Subcutaneous abdominal adipose tissue (tissue), 5 donors: ENCODE measurements around the gene ZNF354C.

Experiments used
- H3K27ac ChIP-seq: one replicate; pipeline ENCODE4 v1.7.0; 2013; ENCODE audit warnings: low read depth, mild to moderate bottlenecking, inconsistent platforms, low read length, moderate library complexity
- H3K27me3 ChIP-seq, 5 donors: one replicate each; pipeline ENCODE4 v1.7.0; 2013; ENCODE audit warnings: low read length in 5 of 5, inconsistent platforms in 1 of 5; ENCODE audit not compliant: control insufficient read depth in 5 of 5, insufficient read depth in 4 of 5
- H3K36me3 ChIP-seq, 5 donors: one replicate each; pipeline ENCODE4 v1.7.0; 2013; ENCODE audit warnings: low read length in 5 of 5; ENCODE audit not compliant: control insufficient read depth in 5 of 5, insufficient read depth in 5 of 5
- H3K4me1 ChIP-seq, 5 donors: one replicate each; pipeline ENCODE4 v1.7.0; 2013; ENCODE audit warnings: low read length in 5 of 5, mild to moderate bottlenecking in 3 of 5, moderate library complexity in 1 of 5; ENCODE audit not compliant: control insufficient read depth in 5 of 5, insufficient read depth in 5 of 5
- H3K4me3 ChIP-seq, 5 donors: one replicate each; pipeline ENCODE4 v1.7.0; 2013; ENCODE audit warnings: low read length in 5 of 5, low read depth in 1 of 5
- H3K9ac ChIP-seq, 5 donors: one replicate each; pipeline ENCODE4 v1.7.0; 2013; ENCODE audit warnings: low read length in 5 of 5, mild to moderate bottlenecking in 4 of 5, moderate library complexity in 3 of 5
- H3K9me3 ChIP-seq, 5 donors: one replicate each; pipeline ENCODE4 v1.7.0; 2013; ENCODE audit warnings: low read length in 5 of 5; ENCODE audit not compliant: control insufficient read depth in 5 of 5
- donor health status: healthy.
- donor health status: healthy.
- donor health status: healthy.
- donor health status: healthy.
- donor health status: healthy.

ZNF354C gene

DNA sequence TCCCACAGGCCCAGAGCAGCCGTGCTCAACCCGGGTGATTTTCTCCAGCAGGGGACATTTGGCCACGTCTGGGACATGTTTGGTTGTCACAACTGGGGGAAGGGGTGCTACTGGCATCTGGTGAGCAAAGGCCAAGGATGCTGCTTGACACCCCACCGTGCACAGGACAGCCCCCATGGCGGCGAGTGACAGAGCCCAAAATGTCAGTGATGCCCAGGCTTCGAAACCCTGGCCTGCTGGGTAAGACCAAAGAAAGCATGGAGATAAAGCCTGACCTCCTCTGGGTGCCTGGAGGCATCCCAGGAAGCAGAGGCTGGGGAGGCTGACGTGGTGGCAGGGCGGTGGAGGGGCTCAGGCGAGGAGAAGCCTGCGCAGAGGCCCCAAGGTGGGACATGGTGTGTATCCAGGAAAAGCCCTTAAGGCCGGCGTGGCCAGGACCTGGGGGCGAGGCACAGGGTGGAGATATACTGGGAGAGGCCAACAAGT lies 66.4 kb downstream of the ZNF354C start:
- Histone ChIP-seq H3K4me3 (no peak overlapping the region), H3K27ac (no peak overlapping the region), H3K4me1 (no peaks in the 10 kb centered on the region), H3K9ac (no peak overlapping the region), H3K9me3 (no peaks in the 10 kb centered on the region), H3K27me3 (no peaks in the 10 kb centered on the region), H3K36me3 (peaks cover 0 to 91% (median 72%) of the 10 kb centered on the region in 5 donors)

DNA sequence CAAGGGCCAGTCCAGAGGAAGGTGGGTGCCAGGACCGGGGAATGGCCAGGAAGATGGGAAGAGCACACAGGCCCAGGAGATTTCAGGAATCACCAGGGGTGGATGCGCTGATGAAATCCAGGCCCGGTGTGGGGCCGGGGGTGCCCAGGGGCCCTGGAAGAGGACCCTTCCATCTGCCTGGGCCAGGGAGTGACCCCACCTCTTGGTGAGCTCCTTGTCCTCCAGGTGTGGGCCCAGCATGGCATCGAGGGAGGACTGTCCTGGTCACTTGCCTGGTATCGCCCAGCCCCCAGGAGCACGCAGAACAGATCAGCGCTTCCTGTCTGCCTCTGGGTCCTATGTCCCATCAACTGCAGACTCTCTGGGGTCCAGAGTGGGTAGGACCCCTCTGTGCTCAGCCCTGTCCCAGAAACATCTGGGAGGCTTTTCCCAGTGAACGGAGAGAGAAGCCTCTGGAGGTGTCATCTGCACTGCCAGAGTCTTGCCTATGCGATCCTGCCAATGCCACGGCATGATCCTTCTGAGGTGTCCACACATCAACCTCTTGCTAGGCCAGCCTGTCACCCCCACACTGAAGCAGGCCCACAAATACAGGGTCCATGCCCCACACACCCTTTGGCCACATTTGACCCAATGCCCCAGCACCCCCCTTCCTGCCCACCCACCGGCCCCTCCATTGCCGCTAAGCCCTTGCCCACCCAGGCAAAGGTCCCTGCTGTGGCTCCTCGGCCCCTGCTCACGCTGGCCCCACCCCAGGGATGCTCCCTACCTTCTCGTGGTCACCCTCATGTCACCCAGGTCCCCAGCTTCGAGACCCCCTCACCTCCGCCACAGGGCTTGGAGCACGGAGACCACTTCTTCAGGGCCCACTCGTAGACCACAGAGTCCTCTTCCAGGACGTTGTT lies 67.2 kb downstream of the ZNF354C start:
- Histone ChIP-seq H3K9ac (no peak overlapping the region), H3K36me3 (peaks cover 0 to 90% (median 72%) of the 10 kb centered on the region in 5 donors), H3K27me3 (no peaks in the 10 kb centered on the region), H3K27ac (no peak overlapping the region), H3K4me1 (no peaks in the 10 kb centered on the region), H3K9me3 (no peaks in the 10 kb centered on the region), H3K4me3 (no peak overlapping the region)

DNA sequence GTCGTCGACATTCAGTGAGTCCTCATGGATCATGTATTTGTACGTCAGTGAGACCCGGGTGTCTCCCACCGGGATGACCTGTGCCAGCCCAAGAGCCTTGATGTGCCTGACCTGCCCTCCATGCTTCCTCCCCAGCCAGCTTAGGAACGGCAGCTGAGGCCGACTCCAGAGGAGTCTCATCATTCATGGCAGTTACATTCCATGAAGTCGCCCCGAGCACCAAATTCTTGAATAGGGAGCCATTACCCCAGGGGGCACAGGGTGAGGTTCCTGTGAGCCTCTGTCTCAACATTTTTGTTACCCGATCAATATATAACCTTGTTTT lies 67.8 kb downstream of the ZNF354C start:
- Histone ChIP-seq H3K4me3 (no peak overlapping the region), H3K9ac (no peak overlapping the region), H3K36me3 (peaks cover 0 to 90% (median 72%) of the 10 kb centered on the region in 5 donors)

GRCh38 chr5:179128976-179129375 lies 68.8 kb downstream of the ZNF354C start:
- peaks cover 0 to 83% (median 65%) of the 10 kb centered on the region in 5 donors for H3K36me3 ChIP-seq
- no peak overlapping the region for H3K4me3 ChIP-seq
- no peaks in the 10 kb centered on the region for H3K4me1 ChIP-seq
- no peak overlapping the region for H3K9ac ChIP-seq
- H3K27me3 ChIP-seq = no peaks in the 10 kb centered on the region
- no peaks in the 10 kb centered on the region for H3K9me3 ChIP-seq
- no peak overlapping the region for H3K27ac ChIP-seq

More for the DNA sequence above, 67.8 kb downstream of the ZNF354C start:
- H3K27ac ChIP-seq = no peak overlapping the region
- H3K27me3 ChIP-seq = no peaks in the 10 kb centered on the region
- no peaks in the 10 kb centered on the region for H3K4me1 ChIP-seq
- no peaks in the 10 kb centered on the region for H3K9me3 ChIP-seq

- Histone ChIP-seq H3K27ac (no peak overlapping the region), H3K4me3 (no peak overlapping the region), H3K9ac (no peak overlapping the region), H3K36me3 (peaks cover 0 to 81% (median 60%) of the 10 kb centered on the region in 5 donors), H3K9me3 (no peaks in the 10 kb centered on the region), H3K27me3 (no peaks in the 10 kb centered on the region), H3K4me1 (no peaks in the 10 kb centered on the region)
Measured at GRCh38 chr5:179129607-179130071, 69.5 kb downstream of the ZNF354C start.

DNA sequence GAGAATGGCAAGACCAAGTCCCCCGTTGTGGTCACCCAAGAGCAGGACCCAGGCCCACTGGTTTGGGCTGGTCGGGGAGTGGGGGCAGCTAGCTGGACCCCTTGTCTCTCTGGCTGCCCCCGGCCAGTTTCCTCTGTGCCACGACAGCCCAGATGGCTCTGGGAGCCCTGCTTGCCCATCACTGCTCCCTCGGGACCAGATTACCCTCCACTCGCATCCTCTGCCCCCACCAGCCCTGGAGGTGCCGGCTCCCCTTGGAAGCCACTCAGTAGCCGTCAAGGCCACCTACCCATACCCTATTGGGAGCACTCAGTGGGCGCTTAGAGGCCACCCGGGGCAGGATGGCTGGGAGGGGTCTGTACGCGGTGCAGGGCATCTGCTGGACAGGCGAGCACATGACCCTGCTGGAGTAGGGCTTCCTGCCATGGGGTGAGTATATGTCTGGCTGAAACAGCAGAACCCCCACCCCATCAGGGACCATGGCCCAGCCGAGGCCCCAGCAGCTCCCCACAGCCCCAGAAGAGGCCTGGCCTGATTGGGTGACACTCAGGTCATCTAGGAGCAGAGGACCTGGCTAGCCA lies 70.0 kb downstream of the ZNF354C start:
- no peaks in the 10 kb centered on the region for H3K9me3 ChIP-seq
- H3K4me1 ChIP-seq = no peaks in the 10 kb centered on the region
- H3K9ac ChIP-seq = no peak overlapping the region
- no peak overlapping the region for H3K27ac ChIP-seq
- H3K27me3 ChIP-seq = no peaks in the 10 kb centered on the region
- no peak overlapping the region for H3K4me3 ChIP-seq
- H3K36me3 ChIP-seq = peaks cover 0 to 76% (median 55%) of the 10 kb centered on the region in 5 donors

GRCh38 chr5:179131321-179131835 lies 71.2 kb downstream of the ZNF354C start:
- Histone ChIP-seq H3K27me3 (no peaks in the 10 kb centered on the region), H3K9ac (no peak overlapping the region), H3K9me3 (no peaks in the 10 kb centered on the region), H3K4me1 (no peaks in the 10 kb centered on the region), H3K27ac (no peak overlapping the region), H3K4me3 (no peak overlapping the region), H3K36me3 (peaks cover 0 to 73% (median 56%) of the 10 kb centered on the region in 5 donors)

DNA sequence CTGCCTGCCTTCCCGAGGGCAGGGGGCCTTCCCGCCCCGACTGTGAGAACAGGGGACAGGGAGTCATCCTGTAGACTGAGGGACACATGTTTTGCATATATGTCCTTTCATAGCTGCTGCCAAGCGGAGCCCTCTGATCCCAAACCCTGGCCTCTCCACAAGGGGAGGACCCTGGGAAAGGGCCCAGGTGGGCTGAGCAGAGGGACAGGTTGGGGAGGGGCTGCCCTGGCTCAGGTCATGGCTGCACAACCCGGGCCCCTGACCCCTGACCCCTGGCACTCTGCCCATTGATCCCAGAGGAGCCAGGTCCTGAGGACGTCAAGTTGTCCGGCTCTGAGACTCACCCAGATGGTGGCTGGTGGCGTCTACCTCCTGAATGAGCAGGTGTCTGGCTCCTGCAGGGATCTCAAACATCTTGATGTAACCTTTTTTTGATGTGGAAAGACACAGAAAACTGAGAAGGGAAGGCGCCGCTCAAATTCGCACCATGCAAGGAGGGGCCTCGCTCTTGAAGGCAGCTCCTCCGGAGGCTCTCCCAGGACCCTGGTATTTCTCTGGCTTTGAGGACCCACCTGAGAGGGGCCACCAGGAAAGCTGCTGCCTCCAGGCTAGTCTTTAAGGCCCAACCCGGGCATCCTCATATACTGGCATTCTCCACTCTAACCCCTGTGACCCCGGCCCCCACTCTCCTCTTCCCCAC lies 71.9 kb downstream of the ZNF354C start:
- Histone ChIP-seq H3K9me3 (no peaks in the 10 kb centered on the region), H3K4me1 (peaks cover 0 to 2% (median 2%) of the 10 kb centered on the region in 5 donors), H3K9ac (no peak overlapping the region), H3K4me3 (no peak overlapping the region), H3K27ac (no peak overlapping the region), H3K36me3 (peaks cover 0 to 67% (median 54%) of the 10 kb centered on the region in 5 donors), H3K27me3 (no peaks in the 10 kb centered on the region)

GRCh38 chr5:179132586-179133355 lies 72.6 kb downstream of the ZNF354C start:
- peaks cover 0 to 10% (median 6%) of the 10 kb centered on the region in 5 donors for H3K4me1 ChIP-seq
- H3K27me3 ChIP-seq = no peaks in the 10 kb centered on the region
- H3K9me3 ChIP-seq = no peaks in the 10 kb centered on the region
- H3K9ac ChIP-seq = no peak overlapping the region
- H3K36me3 ChIP-seq = peaks cover 0 to 59% (median 49%) of the 10 kb centered on the region in 5 donors
- no peak overlapping the region for H3K27ac ChIP-seq
- H3K4me3 ChIP-seq = no peak overlapping the region
